Hepatocyte (in vitro differentiated cells): ENCODE measurements around the gene ERC2.

Source experiments
- EZH2 ChIP-seq: fragments of 200-600 bp; sonication (generic); IDR thresholded peaks from 2 replicates; pipeline ENCODE4 v1.6.1; 2016; ENCODE audit warnings: antibody characterized with exemption, mild to moderate bottlenecking, borderline replicate concordance
- TF ChIP-seq, protein P1 (sequence below): fragments of 200-600 bp; sonication (generic); IDR thresholded peaks from 2 replicates; pipeline ENCODE4 v1.5.1; 2016; ENCODE audit warnings: antibody characterized with exemption, mild to moderate bottlenecking; ENCODE audit not compliant: poor library complexity

DNA sequence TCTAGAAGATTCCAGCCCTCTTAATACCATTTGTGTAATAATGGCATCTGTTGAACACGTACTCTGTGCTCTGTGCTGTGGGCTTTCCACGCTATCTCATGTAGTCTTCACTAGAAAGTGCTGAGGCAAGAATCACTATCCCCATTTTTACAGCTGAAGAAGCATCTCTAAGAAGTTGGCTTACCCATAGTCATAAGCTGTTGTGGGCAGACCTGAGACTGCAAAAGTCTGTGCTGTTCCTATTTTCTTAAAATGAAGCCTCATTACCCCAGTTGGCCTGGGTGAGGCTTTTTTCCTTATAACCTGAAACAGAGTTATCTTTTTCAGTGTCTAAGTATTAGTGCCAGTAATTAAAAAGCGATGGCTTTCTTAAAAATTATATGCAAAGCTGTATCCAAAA, 58.5 kb downstream of the ERC2 start:
- TF ChIP-seq, protein P1, sequence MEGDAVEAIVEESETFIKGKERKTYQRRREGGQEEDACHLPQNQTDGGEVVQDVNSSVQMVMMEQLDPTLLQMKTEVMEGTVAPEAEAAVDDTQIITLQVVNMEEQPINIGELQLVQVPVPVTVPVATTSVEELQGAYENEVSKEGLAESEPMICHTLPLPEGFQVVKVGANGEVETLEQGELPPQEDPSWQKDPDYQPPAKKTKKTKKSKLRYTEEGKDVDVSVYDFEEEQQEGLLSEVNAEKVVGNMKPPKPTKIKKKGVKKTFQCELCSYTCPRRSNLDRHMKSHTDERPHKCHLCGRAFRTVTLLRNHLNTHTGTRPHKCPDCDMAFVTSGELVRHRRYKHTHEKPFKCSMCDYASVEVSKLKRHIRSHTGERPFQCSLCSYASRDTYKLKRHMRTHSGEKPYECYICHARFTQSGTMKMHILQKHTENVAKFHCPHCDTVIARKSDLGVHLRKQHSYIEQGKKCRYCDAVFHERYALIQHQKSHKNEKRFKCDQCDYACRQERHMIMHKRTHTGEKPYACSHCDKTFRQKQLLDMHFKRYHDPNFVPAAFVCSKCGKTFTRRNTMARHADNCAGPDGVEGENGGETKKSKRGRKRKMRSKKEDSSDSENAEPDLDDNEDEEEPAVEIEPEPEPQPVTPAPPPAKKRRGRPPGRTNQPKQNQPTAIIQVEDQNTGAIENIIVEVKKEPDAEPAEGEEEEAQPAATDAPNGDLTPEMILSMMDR, result no peak
- TF ChIP-seq EZH2, result no peak
